D721Med (cell line): ENCODE measurements around the gene PAX7.

Experiments used
- DNase-seq: peaks from one replicate; pipeline ENCODE4 v3.0.0; 2011; ENCODE audit warnings: low spot score; ENCODE audit not compliant: insufficient read length
- FAIRE-seq: peaks from 2 replicates; lab custom pipeline; 2011; peaks lifted over from hg19 to GRCh38; lab: Jason Lieb, UNC
- CTCF ChIP-seq: IDR thresholded peaks from 2 replicates; pipeline ENCODE4 v1.5.1; 2012; ENCODE audit warnings: mild to moderate bottlenecking, control low read depth; ENCODE audit not compliant: insufficient read depth; ENCODE audit errors: missing control alignments

Gene PAX7

GRCh38 chr1:18642278-18643095 is 11.8 kb downstream of the PAX7 start:
- TF ChIP-seq CTCF, result no peak
- DNase-seq (no peak), FAIRE-seq (no peak)

GRCh38 chr1:18643154-18644012 is 12.7 kb downstream of the PAX7 start:
- no peak for FAIRE-seq
- no peak for DNase-seq
- TF ChIP-seq CTCF, result no peak

- no peak for TF ChIP-seq CTCF
- FAIRE-seq (no peak), DNase-seq (no peak)
Observed at GRCh38 chr1:18644013-18644399, 13.4 kb downstream of the PAX7 start.

- no peak for FAIRE-seq
- TF ChIP-seq CTCF, result no peak
- no peak for DNase-seq
Observed at GRCh38 chr1:18644446-18644845, 13.8 kb downstream of the PAX7 start.

GRCh38 chr1:18644973-18645746 is 14.5 kb downstream of the PAX7 start:
- no peak for TF ChIP-seq CTCF
- DNase-seq (no peak), FAIRE-seq (no peak)

GRCh38 chr1:18645747-18646090 is 15.1 kb downstream of the PAX7 start:
- FAIRE-seq, result no peak
- DNase-seq, result no peak
- no peak for TF ChIP-seq CTCF
